K562 (cell line): ENCODE results near the gene KAT7. TPM values are rescaled to one million over a fixed set of nuclear protein-coding genes. Genes with fewer than 3 reads are reported as not detected.

Experiments used
- ATAC-seq: fragments of 200-7000 bp; cut with Tn5 transposase; 3 replicates; pipeline ENCODE4 v1.9.1; 2020; ENCODE audit warnings: moderate library complexity
- BruUV-seq: library from RNA; stranded (reverse); fragments of 400-500 nt; replicated peaks from 2 replicates; lab custom pipeline; 2021; lab: Mats Ljungman, UMichigan
- CTCF ChIA-PET: fragments of 300-600 bp; formaldehyde crosslinking; extraction: SDS; loops from one replicate; lab custom pipeline; 2021; ENCODE audit warnings: low intra/inter-chr PET ratio; lab: Yijun Ruan, JAX
- POLR2A ChIA-PET: fragments of 300-600, 350-650 bp; sonication (Branson Sonifier 250); formaldehyde crosslinking; extraction: SDS; loops from one replicate; lab custom pipeline; 2021; ENCODE audit warnings: antibody characterized with exemption, inconsistent platforms; lab: Yijun Ruan, JAX
- DNase-seq, 4 experiments: peaks; one replicate each; pipeline versions ENCODE4 v3.0.0 to v3.0.0-alpha.2; 2011 to 2018; ENCODE audit warnings: low spot score in 3 of 4, mixed read lengths in 3 of 4; ENCODE audit errors: extremely low read depth in 1 of 4
- FAIRE-seq: peaks from 2 replicates; lab custom pipeline; 2011; peaks lifted over from hg19 to GRCh38; lab: Jason Lieb, UNC
- H2AFZ ChIP-seq: 2 replicates; pipeline ENCODE4 v1.6.0; 2011; ENCODE audit warnings: low read depth, low read length, control low read depth, inconsistent platforms
- H3K27ac ChIP-seq: fragments of 200-600 bp; 3 replicates; pipeline ENCODE4 v1.8.0; 2011; ENCODE audit warnings: low read depth, mild to moderate bottlenecking, control low read depth, inconsistent platforms, low read length, moderate library complexity, mixed read lengths; ENCODE audit errors: extremely low read depth
- H3K27me3 ChIP-seq, 2 experiments: fragments of 300-600 bp in 1 of 2; 2 replicates in 1 of 2; 3 replicates in 1 of 2; pipeline versions ENCODE4 v1.6.0 to v1.8.0; 2011; ENCODE audit warnings: inconsistent platforms in 2 of 2, low read length in 2 of 2, mild to moderate bottlenecking in 1 of 2, mixed read lengths in 1 of 2, moderate library complexity in 1 of 2; ENCODE audit not compliant: control insufficient read depth in 2 of 2, insufficient read depth in 2 of 2
- H3K36me3 ChIP-seq: fragments of 300-600 bp; 3 replicates; pipeline ENCODE4 v1.8.0; 2011; ENCODE audit warnings: mild to moderate bottlenecking, low read length, inconsistent platforms; ENCODE audit not compliant: control insufficient read depth, insufficient read depth
- H3K4me1 ChIP-seq, 2 experiments: fragments of 200-600 bp in 1 of 2; replicated peaks in 1 of 2; 2 replicates in 1 of 2; 3 replicates in 1 of 2; pipeline versions ENCODE4 v1.5.1 to v1.8.0; 2011; ENCODE audit warnings: inconsistent platforms in 2 of 2, low read length in 2 of 2, mild to moderate bottlenecking in 1 of 2, mixed read lengths in 1 of 2, moderate library complexity in 1 of 2; ENCODE audit not compliant: control insufficient read depth in 2 of 2, insufficient read depth in 2 of 2
- H3K4me2 ChIP-seq: 2 replicates; pipeline ENCODE4 v1.6.1; 2011; ENCODE audit warnings: low read length, control low read depth, inconsistent platforms, mixed read lengths; ENCODE audit not compliant: insufficient read depth
- H3K4me3 ChIP-seq: fragments of 200-600 bp; sonication (generic), shearing (Covaris generic); 2 replicates; pipeline ENCODE4 v1.5.1; 2016; ENCODE audit warnings: control low read depth, inconsistent platforms
- H3K79me2 ChIP-seq: fragments of 200-600 bp; 3 replicates; pipeline ENCODE4 v1.8.0; 2011; ENCODE audit warnings: low read length, inconsistent platforms; ENCODE audit not compliant: control insufficient read depth, insufficient read depth
- H3K9ac ChIP-seq, 2 experiments: 2 replicates each; pipeline versions ENCODE4 v1.6.0 to v1.6.1; 2011; ENCODE audit warnings: low read depth in 2 of 2, low read length in 2 of 2, control low read depth in 1 of 2, inconsistent platforms in 1 of 2, mild to moderate bottlenecking in 1 of 2, mixed read lengths in 1 of 2; ENCODE audit not compliant: insufficient read depth in 1 of 2
- H3K9me1 ChIP-seq: one replicate; pipeline ENCODE4 v1.6.0; 2011; ENCODE audit warnings: inconsistent platforms, mild to moderate bottlenecking, low read length, moderate library complexity; ENCODE audit not compliant: control insufficient read depth, insufficient read depth
- H3K9me3 ChIP-seq: replicated peaks from 2 replicates; pipeline ENCODE4 v1.5.1; 2011; ENCODE audit warnings: low read depth, low read length, inconsistent platforms; ENCODE audit not compliant: control insufficient read depth, insufficient read depth
- H4K20me1 ChIP-seq: replicated peaks from 2 replicates; pipeline ENCODE4 v1.6.1; 2011; ENCODE audit warnings: low read length, inconsistent platforms, mixed read lengths; ENCODE audit not compliant: control insufficient read depth, insufficient read depth
- BCL6 ChIP-seq: fragments of 250-450 bp; sonication (Bioruptor Pico); IDR thresholded peaks from 2 replicates; pipeline ENCODE4 v1.4.0; 2020
- BRF2 ChIP-seq: IDR thresholded peaks from 3 replicates; pipeline ENCODE4 v1.6.1; 2011; ENCODE audit warnings: borderline replicate concordance, mild to moderate bottlenecking; ENCODE audit not compliant: insufficient read length, insufficient read depth
- CC2D1A ChIP-seq: fragments of 450-650 bp; IDR thresholded peaks from 2 replicates; pipeline ENCODE4 v1.6.1; 2017; ENCODE audit warnings: mild to moderate bottlenecking
- CEBPG ChIP-seq, 3 experiments: fragments of 200-800 bp in 1 of 3; sonication (Bioruptor generic) in 1 of 3; sonication (generic) in 1 of 3; formaldehyde crosslinking in 1 of 3; IDR thresholded peaks in 2 of 3; conservative IDR thresholded peaks in 1 of 3; 2 replicates each; pipeline versions ENCODE4 v1.6.1 to v1.8.0; 2016 to 2022; ENCODE audit warnings: missing compliant biosample characterization in 2 of 3, missing genetic modification characterization in 2 of 3, mild to moderate bottlenecking in 1 of 3, missing genetic modification reagents in 1 of 3
- CSDE1 ChIP-seq, 2 experiments: fragments of 450-650 bp; IDR thresholded peaks; 2 replicates each; pipeline ENCODE4 v1.6.1; 2016; ENCODE audit warnings: mild to moderate bottlenecking in 1 of 2
- FUS ChIP-seq: fragments of 200-400 bp; formaldehyde crosslinking; optimal IDR thresholded peaks from 2 replicates; pipeline ENCODE3; 2017; ENCODE audit warnings: low read depth, low read length
- KLF1 ChIP-seq: fragments of 450-650 bp; IDR thresholded peaks from 2 replicates; pipeline ENCODE4 v1.6.1; 2016; ENCODE audit warnings: missing genetic modification characterization, missing compliant biosample characterization
- NCOA6 ChIP-seq: fragments of 450-650 bp; IDR thresholded peaks from 2 replicates; pipeline ENCODE4 v1.6.1; 2017; ENCODE audit warnings: mild to moderate bottlenecking
- NONO ChIP-seq, 2 experiments: fragments of 200-400 bp in 1 of 2; fragments of 450-650 bp in 1 of 2; formaldehyde crosslinking in 1 of 2; IDR thresholded peaks; 2 replicates each; pipeline ENCODE4 v1.6.1; 2017; ENCODE audit warnings: low read depth in 2 of 2, mild to moderate bottlenecking in 2 of 2, moderate library complexity in 2 of 2, low read length in 1 of 2
- PPARD ChIP-seq: fragments of 250-450 bp; sonication (Bioruptor Pico); IDR thresholded peaks from 2 replicates; pipeline ENCODE4 v1.8.0; 2022; ENCODE audit warnings: inconsistent platforms, mild to moderate bottlenecking, moderate library complexity
- SMAD4 ChIP-seq: fragments of 250-450 bp; sonication (Bioruptor Pico); conservative IDR thresholded peaks from 2 replicates; pipeline ENCODE4 v1.8.0; 2021; ENCODE audit warnings: inconsistent platforms, mild to moderate bottlenecking, moderate library complexity
- SOX6 ChIP-seq: fragments of 450-650 bp; IDR thresholded peaks from 2 replicates; pipeline ENCODE4 v1.6.1; 2014; ENCODE audit warnings: mild to moderate bottlenecking
- THRB ChIP-seq: fragments of 450-650 bp; formaldehyde crosslinking; conservative IDR thresholded peaks from 2 replicates; pipeline ENCODE4 v1.4.0; 2022; ENCODE audit warnings: mild to moderate bottlenecking, missing genetic modification characterization
- ZHX1 ChIP-seq: fragments of 150-350 bp; conservative IDR thresholded peaks from 2 replicates; pipeline ENCODE4 v1.6.1; 2014; ENCODE audit warnings: low read length
- ZNF354B ChIP-seq: fragments of 250-450 bp; sonication (Bioruptor Pico); IDR thresholded peaks from 2 replicates; pipeline ENCODE4 v1.4.0; 2020
- WGBS: fragments of 100-300 bp; shearing (Covaris generic); methylation state at CpG from one replicate; pipeline ENCODE4 v1.1.6; 2016; ENCODE audit warnings: low coverage, mixed read lengths; ENCODE audit not compliant: insufficient coverage; ENCODE audit errors: missing lambda C conversion rate; 5-methylcytosine and 5-hydroxymethylcytosine counted together
- in situ Hi-C: fragments of 300-500 bp; cut with MboI; formaldehyde crosslinking; loops from 4 replicates; pipeline ENCODE4 v1.15.0; 2018; ENCODE audit warnings: inconsistent platforms, mixed read lengths
- intact Hi-C: fragments of 100-400 bp; cut with micrococcal nuclease; formaldehyde crosslinking; loops from 2 replicates; pipeline ENCODE4 v1.14.2; 2022
- polyA plus RNA-seq, 8 experiments: library from polyadenylated mRNA; depleted of rRNA in 4 of 8; stranded (reverse) in 5 of 8; unstranded in 3 of 8; fragments of >200 nt; fragmentation: Nextera tagmentation in 2 of 8; fragmentation: Illumina TruSeq in 1 of 8; extraction: Ambion mirVana in 2 of 8; extraction: Trizol in 1 of 8; gene quantifications; 2 replicates each; pipeline versions ENCODE4 v1.2.1 to v1.2.3, GENCODE V29; 2011 to 2014; ENCODE audit warnings: inconsistent platforms in 1 of 8, missing spikeins in 1 of 8
- total RNA-seq, 7 experiments: library from RNA; depleted of rRNA in 6 of 7; stranded (reverse); fragments of >200 nt in 6 of 7; fragmentation: Illumina TruSeq in 2 of 7; extraction: Trizol in 2 of 7; gene quantifications; 2 replicates each; pipeline versions ENCODE4 v1.2.1 to v1.2.3, GENCODE V29; 2011 to 2021; ENCODE audit warnings: low replicate concordance in 1 of 7

The KAT7 gene
- total and polyA plus RNA-seq, 9 of the 15 experiments (the other 6 are each of a cell fraction or from before 2014, with no cell fraction given) = 10.8 to 57.3 (median 34.8) TPM

- DNase-seq (no peak), FAIRE-seq (no peak), ATAC-seq (no peak)
- Histone ChIP-seq H4K20me1 (no peaks in the 10 kb centered on the region), H3K9me1 (peaks cover 4% of the 10 kb centered on the region), H2AFZ (no peak overlapping the region), H3K4me1 (peaks cover 0 to 23% of the 10 kb centered on the region in 2 experiments; a peak in 3 of 5 replicates), H3K9me3 (no peaks in the 10 kb centered on the region), H3K27ac (no peak overlapping the region), H3K4me2 (no peak overlapping the region), H3K27me3 (no peaks in the 10 kb centered on the region), H3K79me2 (no peaks in the 10 kb centered on the region), H3K9ac (no peak overlapping the region), H3K36me3 (peaks cover 39% of the 10 kb centered on the region), H3K4me3 (no peak overlapping the region)
- in situ Hi-C loops = no loop called here
- ChIA-PET POLR2A (interaction anchor here (0.6 to 1.0 kb wide), 8 partner anchors 12 to 1083 kb away, joined by 3 read pairs; no protein-coding TSS in a partner anchor), CTCF (no interaction called here)
- TF ChIP-seq CEBPG (CRISPR knock-in tag; IDR thresholded peaks at IDR 0.05) (no peak), CEBPG (tag; conservative IDR thresholded peaks at IDR 0.05 in 1 of 2, IDR thresholded peaks at IDR 0.05 in 1 of 2) (no peak), SMAD4 (CRISPR knock-in tag) (no peak), NCOA6 (no peak), NONO (IDR thresholded peaks at IDR 0.05; ENCODE audit: low read depth in 2 of 2, low read length in 1 of 2) (no peak), ZNF354B (no peak), FUS (no peak), ZHX1 (no peak), BRF2 (no peak), BCL6 (no peak), KLF1 (tag) (no peak), CSDE1 (IDR thresholded peaks at IDR 0.05) (no peak), THRB (CRISPR knock-in tag) (no peak), SOX6 (no peak), PPARD (no peak), CC2D1A (no peak)
- 96% methylated on average over 19 of the region's 19 CpGs for WGBS
- intact Hi-C loops = no loop called here
- no TSS peak for BruUV-seq
Measured at GRCh38 chr17:49834118-49834743, 45.8 kb downstream of the KAT7 start.
